HEK293T (cell line): Measurements from ENCODE around the gene PFDN1.

Experiments used
- CTCF ChIA-PET: fragments of 350-600 bp; formaldehyde crosslinking; extraction: SDS; loops from one replicate; lab custom pipeline; 2021; ENCODE audit warnings: antibody characterized with exemption, inconsistent platforms; lab: Yijun Ruan, JAX
- POLR2A ChIA-PET: fragments of 350-600 bp; formaldehyde crosslinking; extraction: SDS; loops from one replicate; lab custom pipeline; 2020; ENCODE audit warnings: antibody characterized with exemption, inconsistent platforms; lab: Yijun Ruan, JAX
- DNase-seq: peaks from one replicate; pipeline ENCODE4 v3.0.0; 2012; ENCODE audit warnings: mixed read lengths; ENCODE audit errors: extremely low spot score
- ARNT ChIP-seq: fragments of 450-650 bp; IDR thresholded peaks from 2 replicates; pipeline ENCODE4 v1.6.1; 2017; ENCODE audit warnings: mild to moderate bottlenecking
- BHLHE40 ChIP-seq: fragments of 450-650 bp; IDR thresholded peaks from 2 replicates; pipeline ENCODE4 v1.6.1; 2016; ENCODE audit warnings: mild to moderate bottlenecking, moderate library complexity, borderline replicate concordance
- CTBP1 ChIP-seq: fragments of 450-650 bp; IDR thresholded peaks from 2 replicates; pipeline ENCODE4 v1.6.1; 2016; ENCODE audit warnings: borderline replicate concordance
- ELF4 ChIP-seq: fragments of 450-650 bp; IDR thresholded peaks from 2 replicates; pipeline ENCODE4 v1.6.1; 2017; ENCODE audit warnings: antibody characterized with exemption
- FOXA1 ChIP-seq: fragments of 450-650 bp; IDR thresholded peaks from 2 replicates; pipeline ENCODE4 v1.6.1; 2016; ENCODE audit warnings: mild to moderate bottlenecking
- FOXK2 ChIP-seq: fragments of 450-650 bp; IDR thresholded peaks from 2 replicates; pipeline ENCODE4 v1.6.1; 2016; ENCODE audit warnings: mild to moderate bottlenecking
- FOXM1 ChIP-seq: fragments of 450-650 bp; IDR thresholded peaks from 2 replicates; pipeline ENCODE4 v1.6.1; 2017; ENCODE audit warnings: mild to moderate bottlenecking, borderline replicate concordance
- HDGF ChIP-seq: fragments of 450-650 bp; IDR thresholded peaks from 2 replicates; pipeline ENCODE4 v1.6.1; 2017; ENCODE audit warnings: antibody characterized with exemption, borderline replicate concordance
- L3MBTL2 ChIP-seq: fragments of 450-650 bp; conservative IDR thresholded peaks from 2 replicates; pipeline ENCODE4 v1.6.1; 2016; ENCODE audit warnings: mild to moderate bottlenecking
- LEF1 ChIP-seq: fragments of 450-650 bp; IDR thresholded peaks from 2 replicates; pipeline ENCODE4 v1.6.1; 2017; ENCODE audit warnings: mild to moderate bottlenecking, borderline replicate concordance
- NFRKB ChIP-seq: fragments of 450-650 bp; IDR thresholded peaks from 2 replicates; pipeline ENCODE4 v1.6.1; 2016; ENCODE audit warnings: mild to moderate bottlenecking, moderate library complexity
- PKNOX1 ChIP-seq: fragments of 450-650 bp; IDR thresholded peaks from 2 replicates; pipeline ENCODE4 v1.6.1; 2016
- SP1 ChIP-seq: fragments of 450-650 bp; IDR thresholded peaks from 2 replicates; pipeline ENCODE4 v1.6.1; 2017
- SUZ12 ChIP-seq: fragments of 450-650 bp; IDR thresholded peaks from 2 replicates; pipeline ENCODE4 v1.6.1; 2016; ENCODE audit warnings: mild to moderate bottlenecking
- TARDBP ChIP-seq: fragments of 450-650 bp; IDR thresholded peaks from 2 replicates; pipeline ENCODE4 v1.6.1; 2016
- ZNF384 ChIP-seq: fragments of 450-650 bp; IDR thresholded peaks from 2 replicates; pipeline ENCODE4 v1.6.1; 2016

PFDN1 gene

GRCh38 chr5:140293091-140293848, 9.6 kb downstream of the PFDN1 start:
- CTCF ChIA-PET = interaction anchor here (1.0 to 1.2 kb wide), 2 partner anchors 52 to 53 kb away, joined by 3 to 4 read pairs; partner anchors contain the start of gene HBEGF
- no peak for DNase-seq
- POLR2A ChIA-PET = no interaction called here
- no peak for TF ChIP-seq CTBP1

- CTCF ChIA-PET = interaction anchor here (1.0 to 1.2 kb wide), 2 partner anchors 53 to 54 kb away, joined by 3 to 4 read pairs; partner anchors contain the start of gene HBEGF
- POLR2A ChIA-PET = interaction anchor here (1.4 kb wide), 1 partner anchor 11 kb away, joined by 6 read pairs; the partner anchor contains the start of gene PFDN1
- DNase-seq = no peak
- TF ChIP-seq SUZ12 = no peak
- no peak for TF ChIP-seq BHLHE40
- TF ChIP-seq LEF1 = no peak
- no peak for TF ChIP-seq ARNT
- no peak for TF ChIP-seq NFRKB
- TF ChIP-seq ZNF384 = no peak
- TF ChIP-seq L3MBTL2 = no peak
- no peak for TF ChIP-seq SP1
- TF ChIP-seq FOXA1 = no peak
- TF ChIP-seq CTBP1 = no peak
- no peak for TF ChIP-seq TARDBP
Observed at GRCh38 chr5:140292212-140293036, 10.5 kb downstream of the PFDN1 start.

- CTCF ChIA-PET = interaction anchor here (1.7 kb wide), 1 partner anchor 43 kb away, joined by 4 read pairs; no protein-coding TSS in a partner anchor
- no peak for DNase-seq
- POLR2A ChIA-PET = interaction anchor here (2.7 kb wide), 1 partner anchor 15 kb away, joined by 14 read pairs; the partner anchor contains the start of gene PFDN1
Observed at GRCh38 chr5:140287801-140288521, 14.9 kb downstream of the PFDN1 start.

GRCh38 chr5:140286424-140286823, 16.5 kb downstream of the PFDN1 start:
- DNase-seq = no peak
- TF ChIP-seq L3MBTL2 (no peak), HDGF (no peak), SP1 (no peak), NFRKB (no peak)
- ChIA-PET POLR2A (interaction anchor here (2.7 kb wide), 1 partner anchor 16 kb away, joined by 14 read pairs; the partner anchor contains the start of gene PFDN1), CTCF (interaction anchor here (0.6 kb wide), 1 partner anchor 22 kb away, joined by 3 read pairs; no protein-coding TSS in a partner anchor)

More at GRCh38 chr5:140287801-140288521, 14.9 kb downstream of the PFDN1 start:
- TF ChIP-seq BHLHE40 (no peak), FOXM1 (no peak), CTBP1 (no peak), ELF4 (no peak), FOXK2 (no peak), L3MBTL2 (no peak), LEF1 (no peak), FOXA1 (no peak), SUZ12 (no peak)

- ChIA-PET POLR2A (no interaction called here), CTCF (no interaction called here)
- TF ChIP-seq L3MBTL2 (no peak), HDGF (no peak), FOXM1 (no peak), BHLHE40 (no peak), CTBP1 (no peak), FOXA1 (no peak), NFRKB (no peak), ZNF384 (no peak), PKNOX1 (no peak), FOXK2 (no peak), SUZ12 (no peak), LEF1 (no peak), ELF4 (no peak), ARNT (no peak), TARDBP (no peak), SP1 (no peak)
Observed at GRCh38 chr5:140284013-140284412, 18.9 kb downstream of the PFDN1 start.

GRCh38 chr5:140282266-140282665, 20.6 kb downstream of the PFDN1 start:
- no peak for TF ChIP-seq HDGF
- TF ChIP-seq SP1 = no peak
- TF ChIP-seq FOXK2 = no peak
- no peak for TF ChIP-seq TARDBP
- no peak for TF ChIP-seq ELF4
- TF ChIP-seq FOXA1 = no peak
- no peak for TF ChIP-seq NFRKB
- TF ChIP-seq ARNT = no peak
- no peak for TF ChIP-seq SUZ12
- TF ChIP-seq FOXM1 = no peak
- TF ChIP-seq CTBP1 = no peak
- no peak for TF ChIP-seq BHLHE40
- TF ChIP-seq LEF1 = no peak
- no peak for TF ChIP-seq L3MBTL2
- TF ChIP-seq ZNF384 = no peak
- no peak for TF ChIP-seq PKNOX1
- DNase-seq = no peak
- ChIA-PET CTCF (interaction anchor here (0.7 kb wide), 1 partner anchor 38 kb away, joined by 3 read pairs; no protein-coding TSS in a partner anchor), POLR2A (no interaction called here)

More at GRCh38 chr5:140284013-140284412, 18.9 kb downstream of the PFDN1 start:
- DNase-seq = no peak
